K562 (cell line): Measurements from ENCODE around the gene PGD. TPM values are rescaled to one million over a fixed set of nuclear protein-coding genes. Genes with fewer than 3 reads are reported as not detected.

Source experiments
- BRCA1 ChIP-seq, 2 experiments: fragments of 450-650 bp in 1 of 2; sonication (generic) in 1 of 2; formaldehyde crosslinking in 1 of 2; IDR thresholded peaks; 2 replicates each; pipeline versions ENCODE4 v1.5.0 to v1.6.1; 2017 to 2020; ENCODE audit warnings: mild to moderate bottlenecking in 1 of 2, missing genetic modification reagents in 1 of 2
- CBFA2T3 ChIP-seq: fragments of 450-650 bp; IDR thresholded peaks from 2 replicates; pipeline ENCODE4 v1.6.1; 2017
- CEBPG ChIP-seq, 3 experiments: fragments of 200-800 bp in 1 of 3; sonication (Bioruptor generic) in 1 of 3; sonication (generic) in 1 of 3; formaldehyde crosslinking in 1 of 3; IDR thresholded peaks in 2 of 3; conservative IDR thresholded peaks in 1 of 3; 2 replicates each; pipeline versions ENCODE4 v1.6.1 to v1.8.0; 2016 to 2022; ENCODE audit warnings: missing compliant biosample characterization in 2 of 3, missing genetic modification characterization in 2 of 3, mild to moderate bottlenecking in 1 of 3, missing genetic modification reagents in 1 of 3
- CTBP1 ChIP-seq: fragments of 450-650 bp; IDR thresholded peaks from 2 replicates; pipeline ENCODE4 v1.6.1; 2016; ENCODE audit warnings: borderline replicate concordance
- DACH1 ChIP-seq: fragments of 450-650 bp; IDR thresholded peaks from 2 replicates; pipeline ENCODE4 v1.6.1; 2018; ENCODE audit not compliant: partially characterized antibody
- FIP1L1 ChIP-seq: fragments of 200-400 bp; formaldehyde crosslinking; IDR thresholded peaks from 2 replicates; pipeline ENCODE4 v1.6.1; 2018; ENCODE audit warnings: mild to moderate bottlenecking, low read depth, low read length; ENCODE audit not compliant: poor library complexity, severe bottlenecking
- FOXK2 ChIP-seq, 2 experiments: fragments of 450-650 bp; IDR thresholded peaks in 1 of 2; conservative IDR thresholded peaks in 1 of 2; 2 replicates each; pipeline ENCODE4 v1.6.1; 2016; ENCODE audit warnings: low read depth in 2 of 2, mild to moderate bottlenecking in 1 of 2
- HMGXB4 ChIP-seq: sonication (generic); formaldehyde crosslinking; IDR thresholded peaks from 2 replicates; pipeline ENCODE4 v1.8.1; 2023; ENCODE audit warnings: mild to moderate bottlenecking, missing genetic modification reagents
- L3MBTL2 ChIP-seq: fragments of 450-650 bp; IDR thresholded peaks from 2 replicates; pipeline ENCODE4 v1.6.1; 2016; ENCODE audit warnings: mild to moderate bottlenecking, moderate library complexity
- PCBP1 ChIP-seq: fragments of 200-400 bp; formaldehyde crosslinking; IDR thresholded peaks from 2 replicates; pipeline ENCODE4 v1.6.1; 2018; ENCODE audit warnings: mild to moderate bottlenecking, low read depth, low read length; ENCODE audit not compliant: poor library complexity, severe bottlenecking
- RNF219 ChIP-seq: fragments of 250-450 bp; sonication (Bioruptor Pico); IDR thresholded peaks from 2 replicates; pipeline ENCODE4 v1.5.0; 2022; ENCODE audit warnings: mild to moderate bottlenecking
- SMARCE1 ChIP-seq: fragments of 450-650 bp; IDR thresholded peaks from 2 replicates; pipeline ENCODE4 v1.7.1; 2016; ENCODE audit warnings: mild to moderate bottlenecking
- TSHZ1 ChIP-seq: fragments of 250-450 bp; sonication (Bioruptor Pico); IDR thresholded peaks from 2 replicates; pipeline ENCODE4 v1.4.0; 2020; ENCODE audit warnings: mild to moderate bottlenecking, moderate library complexity
- ZFX ChIP-seq: sonication (generic); formaldehyde crosslinking; IDR thresholded peaks from 2 replicates; pipeline ENCODE4 v1.8.0; 2022; ENCODE audit warnings: mild to moderate bottlenecking, missing genetic modification reagents, moderate library complexity
- ZNF165 ChIP-seq: fragments of 250-450 bp; sonication (Bioruptor Pico); IDR thresholded peaks from 2 replicates; pipeline ENCODE4 v1.4.0; 2020; ENCODE audit warnings: borderline replicate concordance
- ZNF589 ChIP-seq: fragments of 200-800 bp; sonication (Bioruptor generic); IDR thresholded peaks from 2 replicates; pipeline ENCODE4 v1.6.1; 2016; ENCODE audit warnings: low read depth, missing genetic modification characterization, missing compliant biosample characterization
- ZNF695 ChIP-seq: fragments of 450-650 bp; formaldehyde crosslinking; IDR thresholded peaks from 2 replicates; pipeline ENCODE4 v1.4.0; 2020; ENCODE audit warnings: mild to moderate bottlenecking, moderate library complexity
- polyA plus RNA-seq, 8 experiments: library from polyadenylated mRNA; depleted of rRNA in 4 of 8; stranded (reverse) in 5 of 8; unstranded in 3 of 8; fragments of >200 nt; fragmentation: Nextera tagmentation in 2 of 8; fragmentation: Illumina TruSeq in 1 of 8; extraction: Ambion mirVana in 2 of 8; extraction: Trizol in 1 of 8; gene quantifications; 2 replicates each; pipeline versions ENCODE4 v1.2.1 to v1.2.3, GENCODE V29; 2011 to 2014; ENCODE audit warnings: inconsistent platforms in 1 of 8, missing spikeins in 1 of 8
- total RNA-seq, 7 experiments: library from RNA; depleted of rRNA in 6 of 7; stranded (reverse); fragments of >200 nt in 6 of 7; fragmentation: Illumina TruSeq in 2 of 7; extraction: Trizol in 2 of 7; gene quantifications; 2 replicates each; pipeline versions ENCODE4 v1.2.1 to v1.2.3, GENCODE V29; 2011 to 2021; ENCODE audit warnings: low replicate concordance in 1 of 7
- TF ChIP-seq, protein P1 (sequence below): fragments of 200-800 bp; sonication (Bioruptor generic); IDR thresholded peaks from 2 replicates; pipeline ENCODE4 v1.6.1; 2017; ENCODE audit warnings: missing genetic modification characterization, missing compliant biosample characterization

The PGD gene
- total and polyA plus RNA-seq, 9 of the 15 experiments (the other 6 are each of a cell fraction or from before 2014, with no cell fraction given): 177 to 542 (median 270) TPM

- TF ChIP-seq TSHZ1 (CRISPR knock-in tag): no peak
- TF ChIP-seq, protein P1, sequence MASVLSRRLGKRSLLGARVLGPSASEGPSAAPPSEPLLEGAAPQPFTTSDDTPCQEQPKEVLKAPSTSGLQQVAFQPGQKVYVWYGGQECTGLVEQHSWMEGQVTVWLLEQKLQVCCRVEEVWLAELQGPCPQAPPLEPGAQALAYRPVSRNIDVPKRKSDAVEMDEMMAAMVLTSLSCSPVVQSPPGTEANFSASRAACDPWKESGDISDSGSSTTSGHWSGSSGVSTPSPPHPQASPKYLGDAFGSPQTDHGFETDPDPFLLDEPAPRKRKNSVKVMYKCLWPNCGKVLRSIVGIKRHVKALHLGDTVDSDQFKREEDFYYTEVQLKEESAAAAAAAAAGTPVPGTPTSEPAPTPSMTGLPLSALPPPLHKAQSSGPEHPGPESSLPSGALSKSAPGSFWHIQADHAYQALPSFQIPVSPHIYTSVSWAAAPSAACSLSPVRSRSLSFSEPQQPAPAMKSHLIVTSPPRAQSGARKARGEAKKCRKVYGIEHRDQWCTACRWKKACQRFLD (CRISPR knock-in tag): no peak
- no peak for TF ChIP-seq ZFX (CRISPR knock-in tag)
- no peak for TF ChIP-seq ZNF589
- peak; percentile 46 for TF ChIP-seq CBFA2T3
- no peak for TF ChIP-seq HMGXB4 (CRISPR knock-in tag)
- TF ChIP-seq CTBP1: peak; percentile 88
- no peak for TF ChIP-seq ZNF695
- no peak for TF ChIP-seq SMARCE1
- TF ChIP-seq FOXK2 (conservative IDR thresholded peaks at IDR 0.05 in 1 of 2, IDR thresholded peaks at IDR 0.05 in 1 of 2; ENCODE audit: low read depth in 2 of 2): peak in 1 of 2 experiments; percentile 54; a peak in 1 of 4 replicates
- no peak for TF ChIP-seq PCBP1
- no peak for TF ChIP-seq RNF219
- no peak for TF ChIP-seq BRCA1 (IDR thresholded peaks at IDR 0.05)
- no peak for TF ChIP-seq BRCA1 (CRISPR knock-in tag; IDR thresholded peaks at IDR 0.05)
- peak; percentile 48; the same call in 1 of the 2 replicates for TF ChIP-seq CEBPG (CRISPR knock-in tag; IDR thresholded peaks at IDR 0.05)
- peak in 1 of 2 experiments; percentile 79; a peak in 2 of 4 replicates for TF ChIP-seq CEBPG (tag; conservative IDR thresholded peaks at IDR 0.05 in 1 of 2, IDR thresholded peaks at IDR 0.05 in 1 of 2)
- no peak for TF ChIP-seq ZNF165
- no peak for TF ChIP-seq DACH1
- TF ChIP-seq L3MBTL2: peak; percentile 85
- no peak for TF ChIP-seq FIP1L1
These were observed 20.6 kb upstream of the PGD start (continued) for GRCh38 chr1:10378081-10378841.
